Memory B cell (primary cell): ENCODE measurements around the gene ANGPTL5.
"Not testable (repeated sequence)": the region's sequence is repeated elsewhere in the genome, so short reads cannot be mapped to it uniquely, and the experiment has no call there.

ENCODE experiments used
- ATAC-seq: fragments of 150-1000 bp; cut with Tn5 transposase; 2 replicates; pipeline ENCODE4 v1.10.0; 2021; ENCODE audit warnings: low read depth, mild to moderate bottlenecking, moderate library complexity
- DNase-seq, 2 donors: peaks; one replicate each; pipeline ENCODE4 v3.0.0; 2022; ENCODE audit warnings: low spot score in 2 of 2
- H3K27ac Mint-ChIP-seq: one replicate; pipeline ENCODE4 v1.8.0; 2022; ENCODE audit warnings: mild to moderate bottlenecking, moderate library complexity, mixed read lengths
- H3K27me3 Mint-ChIP-seq: one replicate; pipeline ENCODE4 v1.8.0; 2022; ENCODE audit warnings: mixed read lengths
- H3K36me3 Mint-ChIP-seq: one replicate; pipeline ENCODE4 v1.8.0; 2022; ENCODE audit warnings: mild to moderate bottlenecking, mixed read lengths
- H3K4me1 Mint-ChIP-seq: one replicate; pipeline ENCODE4 v1.8.0; 2022; ENCODE audit warnings: mixed read lengths
- H3K4me3 Mint-ChIP-seq: one replicate; pipeline ENCODE4 v1.8.0; 2022; ENCODE audit warnings: mild to moderate bottlenecking, moderate library complexity, mixed read lengths
- H3K9me3 Mint-ChIP-seq: one replicate; pipeline ENCODE4 v1.8.0; 2022; ENCODE audit warnings: mixed read lengths

ANGPTL5 gene

DNA sequence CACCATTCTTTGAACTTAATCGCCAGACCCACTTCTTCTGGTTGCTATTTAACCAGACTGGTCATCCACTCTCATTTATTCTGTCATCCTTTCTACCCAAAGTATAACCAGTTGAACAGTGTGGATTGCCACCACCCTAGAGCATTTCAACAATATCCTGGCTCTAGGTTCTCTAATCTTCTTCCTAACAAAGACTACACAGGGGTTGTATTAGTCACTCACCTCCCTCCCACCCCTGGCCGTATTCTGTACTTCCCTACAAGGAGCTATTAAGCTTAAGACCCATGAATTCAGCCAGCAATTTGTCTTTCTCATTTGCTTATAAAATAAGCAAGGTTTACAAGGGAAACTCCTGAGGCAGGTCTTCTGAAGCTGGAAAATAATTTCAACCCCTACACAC is 48.4 kb downstream of the ANGPTL5 start:
- ATAC-seq, result no peak
- DNase-seq, result no peak
- Mint-ChIP-seq H3K9me3 (peaks cover 2% of the 10 kb centered on the region), H3K4me3 (no peak overlapping the region), H3K27me3 (peaks cover 5% of the 10 kb centered on the region), H3K4me1 (no peaks in the 10 kb centered on the region), H3K36me3 (peaks cover 3% of the 10 kb centered on the region), H3K27ac (no peak overlapping the region)

DNA sequence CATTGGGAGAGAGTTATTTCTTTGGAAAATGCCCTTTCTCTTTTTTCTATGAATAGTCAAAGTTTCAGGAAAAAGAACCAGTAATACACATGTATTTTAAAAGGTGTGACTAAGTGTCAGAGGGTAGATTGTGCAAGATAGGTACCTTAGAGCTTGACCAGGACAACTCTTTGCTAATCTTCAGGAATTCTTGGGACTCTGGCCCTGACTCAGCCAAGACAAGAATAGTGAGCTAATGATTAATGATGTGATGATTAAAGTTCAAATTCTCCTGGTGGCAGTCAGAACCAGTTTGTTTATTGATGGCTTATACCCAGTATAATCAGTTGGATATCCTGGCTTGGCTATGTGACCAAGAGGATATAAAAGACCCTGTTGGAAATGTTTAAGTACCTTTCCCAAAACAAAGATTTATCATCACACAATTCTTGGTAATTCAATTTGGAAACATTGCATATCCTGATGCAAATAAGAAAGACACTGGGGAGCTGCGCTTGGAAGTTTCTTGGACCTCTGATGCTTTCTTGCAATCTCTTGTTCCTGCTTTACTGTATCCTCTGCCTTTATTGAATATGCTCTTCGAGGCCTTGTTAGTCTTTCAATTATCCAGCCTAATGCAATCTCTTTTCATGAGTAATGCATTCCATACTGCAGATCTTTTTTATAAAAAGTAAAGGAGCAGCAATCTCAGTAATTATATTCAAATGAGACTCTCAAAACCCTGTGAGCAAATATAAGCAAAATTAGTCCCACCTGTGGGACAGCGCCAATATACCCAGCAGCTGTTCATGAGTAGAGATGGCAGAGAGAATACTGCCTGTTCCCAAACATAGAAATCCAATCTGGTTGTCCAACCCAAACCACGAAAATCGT is 49.5 kb downstream of the ANGPTL5 start:
- no peak for ATAC-seq
- Mint-ChIP-seq H3K36me3 (peaks cover 3% of the 10 kb centered on the region), H3K9me3 (peaks cover 2% of the 10 kb centered on the region), H3K4me3 (no peak overlapping the region), H3K27me3 (peaks cover 8% of the 10 kb centered on the region), H3K27ac (no peak overlapping the region), H3K4me1 (no peaks in the 10 kb centered on the region)
- DNase-seq, result no peak

DNA sequence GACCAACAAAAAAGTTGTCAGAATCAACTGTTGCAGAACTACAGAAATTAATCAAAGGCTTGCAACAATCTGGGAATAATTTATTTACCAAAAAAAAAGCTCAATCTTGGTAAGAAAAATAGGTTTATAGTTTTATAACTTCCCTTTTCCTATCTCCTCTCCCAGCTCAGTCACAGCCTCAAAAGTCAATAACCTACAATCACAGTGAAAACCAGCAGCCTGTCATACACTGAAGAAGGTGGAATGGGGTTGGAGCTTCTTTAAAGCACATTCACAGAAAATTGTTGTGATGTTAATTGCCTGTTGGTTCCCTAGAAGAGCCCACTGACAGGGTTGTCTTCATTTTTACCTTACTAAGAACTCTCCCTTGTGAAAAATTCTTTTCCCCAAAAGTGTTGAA is 52.2 kb downstream of the ANGPTL5 start:
- peaks cover 3% of the 10 kb centered on the region for H3K4me1 Mint-ChIP-seq
- peaks cover 2% of the 10 kb centered on the region for H3K9me3 Mint-ChIP-seq
- H3K36me3 Mint-ChIP-seq, result peaks cover 3% of the 10 kb centered on the region
- no peak overlapping the region for H3K4me3 Mint-ChIP-seq
- H3K27ac Mint-ChIP-seq, result no peak overlapping the region
- no peak for ATAC-seq
- DNase-seq, result no peak
- H3K27me3 Mint-ChIP-seq, result peaks cover 7% of the 10 kb centered on the region

- DNase-seq (no peak), ATAC-seq (no peak)
- peaks cover 3% of the 10 kb centered on the region for H3K36me3 Mint-ChIP-seq
- peaks cover 2% of the 10 kb centered on the region for H3K9me3 Mint-ChIP-seq
- no peak overlapping the region for H3K4me3 Mint-ChIP-seq
- no peak overlapping the region for H3K27ac Mint-ChIP-seq
- H3K27me3 Mint-ChIP-seq, result peaks cover 7% of the 10 kb centered on the region
- peaks cover 3% of the 10 kb centered on the region for H3K4me1 Mint-ChIP-seq
Measured at GRCh38 chr11:101863361-101863760, 53.0 kb downstream of the ANGPTL5 start.

GRCh38 chr11:101862391-101863233 is 53.7 kb downstream of the ANGPTL5 start:
- Mint-ChIP-seq H3K9me3 (peaks cover 2% of the 10 kb centered on the region), H3K4me1 (peaks cover 3% of the 10 kb centered on the region), H3K4me3 (no peak overlapping the region), H3K36me3 (peaks cover 3% of the 10 kb centered on the region), H3K27ac (no peak overlapping the region), H3K27me3 (peaks cover 7% of the 10 kb centered on the region)
- no peak for DNase-seq
- no peak for ATAC-seq

DNA sequence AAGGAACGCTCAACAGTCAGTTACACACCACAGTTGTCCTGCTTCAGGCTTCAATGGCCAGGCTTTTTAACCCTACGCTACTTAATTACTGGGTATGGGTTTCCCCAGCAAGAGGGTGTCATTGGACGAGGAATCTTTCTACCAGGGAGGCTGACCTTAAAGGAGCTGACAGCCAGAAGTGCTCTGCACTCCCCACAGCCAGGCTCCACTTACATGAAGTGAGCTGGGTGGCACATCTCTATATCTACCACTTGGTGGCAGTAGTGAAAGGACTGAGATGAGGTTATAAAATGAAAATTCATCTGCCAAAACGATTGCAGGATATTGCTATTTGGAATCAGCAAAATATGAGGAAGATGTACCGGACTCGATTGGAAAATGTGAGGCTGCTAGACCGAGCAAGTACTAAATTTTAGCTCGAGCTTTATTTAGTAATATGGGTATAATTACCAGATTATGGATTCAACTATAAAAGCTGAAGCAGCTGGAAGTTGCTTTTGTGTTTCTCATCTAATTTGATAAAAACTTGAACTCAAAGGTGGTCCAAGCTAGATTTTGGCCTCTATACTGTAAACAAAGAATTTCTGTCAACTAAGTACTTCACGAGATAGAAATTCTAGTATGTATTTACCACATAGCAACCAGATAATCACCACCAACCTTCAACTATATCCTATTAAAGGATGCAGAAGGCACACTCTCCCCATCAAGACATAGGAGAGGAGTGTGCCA is 55.5 kb downstream of the ANGPTL5 start:
- ATAC-seq (peak; percentile 81), DNase-seq (peak; percentile 25 to 35)
- Mint-ChIP-seq H3K36me3 (peaks cover 3% of the 10 kb centered on the region), H3K27me3 (peaks cover 7% of the 10 kb centered on the region), H3K9me3 (peaks cover 2% of the 10 kb centered on the region), H3K27ac (no peak overlapping the region), H3K4me1 (peaks cover 3% of the 10 kb centered on the region), H3K4me3 (no peak overlapping the region)

DNA sequence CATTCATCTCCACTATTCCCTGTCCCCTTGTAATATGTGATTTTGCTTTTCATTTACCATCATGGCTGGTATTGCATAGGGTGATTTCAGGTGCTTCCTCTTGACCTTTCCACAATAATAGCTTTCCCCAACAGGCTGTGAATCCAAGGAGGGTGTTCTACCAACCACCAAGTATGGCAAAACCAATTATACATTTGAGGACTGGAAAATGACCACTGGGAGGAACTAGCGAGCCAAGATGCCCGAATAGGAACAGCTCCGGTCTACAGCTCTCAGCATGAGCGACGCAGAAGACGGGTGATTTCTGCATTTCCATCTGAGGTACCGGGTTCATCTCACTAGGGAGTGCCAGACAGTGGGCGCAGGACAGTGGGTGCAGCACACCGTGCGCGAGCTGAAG is 64.1 kb downstream of the ANGPTL5 start:
- not testable (repeated sequence) for H3K4me3 Mint-ChIP-seq, H3K36me3 Mint-ChIP-seq, DNase-seq, H3K27ac Mint-ChIP-seq, H3K4me1 Mint-ChIP-seq, H3K9me3 Mint-ChIP-seq, ATAC-seq
- peaks cover 12% of the 10 kb centered on the region for H3K27me3 Mint-ChIP-seq

GRCh38 chr11:101848262-101848661 is 68.1 kb downstream of the ANGPTL5 start:
- Mint-ChIP-seq H3K27ac (no peak overlapping the region), H3K4me3 (no peak overlapping the region), H3K36me3 (no peaks in the 10 kb centered on the region), H3K9me3 (no peaks in the 10 kb centered on the region), H3K4me1 (peaks cover 5% of the 10 kb centered on the region), H3K27me3 (peaks cover 4% of the 10 kb centered on the region)
- DNase-seq (peak in 1 of 2 donors; percentile 13), ATAC-seq (no peak)

DNA sequence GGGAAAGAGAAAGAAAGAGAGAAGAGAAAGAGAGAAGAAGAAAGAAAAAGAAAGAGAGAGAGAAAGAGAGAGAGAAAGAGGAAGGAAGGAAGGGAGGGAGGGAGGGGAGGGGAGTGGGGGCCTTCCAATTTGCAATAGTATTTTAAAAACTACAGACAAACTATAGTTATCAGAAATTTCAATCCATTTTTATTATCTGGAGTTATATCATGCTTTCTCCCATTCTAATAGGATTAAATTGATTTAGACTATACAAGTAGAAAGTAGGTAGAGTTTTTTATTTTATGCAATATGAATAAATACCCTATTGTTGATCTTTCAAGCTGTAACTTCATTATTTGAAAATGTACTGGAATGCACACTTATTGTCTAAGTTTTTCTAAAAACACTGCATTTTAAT is 71.7 kb downstream of the ANGPTL5 start:
- no peak overlapping the region for H3K27ac Mint-ChIP-seq
- no peak overlapping the region for H3K4me3 Mint-ChIP-seq
- DNase-seq (no peak), ATAC-seq (no peak)
- no peaks in the 10 kb centered on the region for H3K9me3 Mint-ChIP-seq
- peaks cover 5% of the 10 kb centered on the region for H3K4me1 Mint-ChIP-seq
- H3K27me3 Mint-ChIP-seq, result no peaks in the 10 kb centered on the region
- H3K36me3 Mint-ChIP-seq, result no peaks in the 10 kb centered on the region

- no peak overlapping the region for H3K4me3 Mint-ChIP-seq
- no peak overlapping the region for H3K27ac Mint-ChIP-seq
- no peaks in the 10 kb centered on the region for H3K9me3 Mint-ChIP-seq
- H3K27me3 Mint-ChIP-seq, result no peaks in the 10 kb centered on the region
- no peaks in the 10 kb centered on the region for H3K36me3 Mint-ChIP-seq
- no peak for ATAC-seq
- H3K4me1 Mint-ChIP-seq, result peaks cover 5% of the 10 kb centered on the region
- DNase-seq, result no peak
Measured at GRCh38 chr11:101840704-101841103, 75.6 kb downstream of the ANGPTL5 start.
